GM21576 (cell line): ENCODE results near the gene EVC.

ENCODE experiments used
- ATAC-seq: cut with Tn5 transposase; IDR thresholded peaks from one replicate; pipeline ENCODE4 v1.9.1; 2021; ENCODE audit warnings: mild to moderate bottlenecking, moderate library complexity; ENCODE audit not compliant: unreplicated experiment

Gene EVC

DNA sequence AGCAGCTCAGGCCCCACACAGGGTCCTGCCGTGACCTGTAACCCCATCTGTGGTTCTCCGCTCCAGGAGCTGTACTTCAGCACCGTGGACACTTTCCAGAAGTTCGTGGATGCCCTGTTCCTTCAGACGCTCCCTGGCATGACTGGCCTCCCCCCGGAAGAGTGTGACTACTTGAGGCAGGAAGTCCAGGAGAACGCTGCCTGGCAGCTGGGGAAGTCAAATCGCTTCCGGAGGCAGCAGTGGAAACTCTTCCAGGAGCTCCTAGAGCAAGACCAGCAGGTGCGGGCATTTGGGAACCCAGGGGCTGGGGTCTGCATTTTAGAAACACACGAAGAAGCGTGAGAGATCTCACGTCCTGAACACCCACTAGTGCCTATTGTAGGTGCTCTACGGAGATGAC is 72.5 kb downstream of the EVC start:
- ATAC-seq = no peak

DNA sequence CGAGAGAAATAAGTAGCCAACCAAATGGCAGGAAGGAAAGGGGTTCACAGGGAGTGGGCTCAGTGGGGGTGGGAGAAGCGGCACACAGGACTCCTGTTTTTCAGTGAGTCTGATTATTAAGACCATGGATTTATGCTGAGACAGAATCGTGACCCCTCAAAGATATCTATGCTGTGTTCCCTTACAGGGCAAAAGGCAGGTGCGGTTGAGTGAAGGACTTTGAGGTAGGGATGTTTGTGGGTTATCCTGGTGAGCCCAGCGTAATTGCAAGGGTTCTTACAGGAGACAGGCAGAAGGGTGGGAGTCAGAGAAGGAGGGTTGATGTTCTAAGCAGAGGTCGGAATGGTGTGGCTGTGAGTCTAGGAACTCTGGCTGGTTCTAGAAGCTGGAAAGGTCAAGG is 73.0 kb downstream of the EVC start:
- no peak for ATAC-seq

DNA sequence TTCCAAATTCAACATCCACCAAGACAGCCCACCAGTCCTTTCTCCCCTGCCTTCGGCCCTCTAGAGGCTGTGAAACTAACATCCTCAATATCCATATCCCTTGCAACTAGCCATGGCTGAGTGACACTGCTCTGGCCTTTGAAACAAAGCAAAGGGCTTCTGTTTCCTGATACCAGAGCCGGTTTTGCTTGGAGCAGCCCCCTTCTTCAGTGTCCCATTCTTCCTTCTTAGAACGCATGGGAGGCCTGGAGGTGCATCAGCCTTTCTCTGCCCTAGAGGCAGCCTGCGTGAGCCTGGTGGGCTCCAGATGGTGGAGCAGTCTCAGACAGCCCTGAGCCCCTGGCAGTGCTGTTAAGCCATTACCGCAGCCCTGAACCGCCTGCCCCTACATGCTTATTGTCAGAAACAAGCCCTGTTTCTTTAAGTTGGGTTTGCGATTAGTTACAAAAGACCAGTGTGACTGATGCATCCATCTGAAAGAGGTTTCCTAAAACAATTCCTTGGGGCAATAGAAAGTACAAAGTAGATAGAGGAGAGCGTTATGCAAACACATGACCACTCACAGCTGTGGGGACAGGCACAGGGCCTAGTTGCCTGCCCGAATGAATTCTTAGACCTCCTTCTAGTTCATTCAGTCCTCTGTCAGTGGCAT is 74.1 kb downstream of the EVC start:
- no peak for ATAC-seq

DNA sequence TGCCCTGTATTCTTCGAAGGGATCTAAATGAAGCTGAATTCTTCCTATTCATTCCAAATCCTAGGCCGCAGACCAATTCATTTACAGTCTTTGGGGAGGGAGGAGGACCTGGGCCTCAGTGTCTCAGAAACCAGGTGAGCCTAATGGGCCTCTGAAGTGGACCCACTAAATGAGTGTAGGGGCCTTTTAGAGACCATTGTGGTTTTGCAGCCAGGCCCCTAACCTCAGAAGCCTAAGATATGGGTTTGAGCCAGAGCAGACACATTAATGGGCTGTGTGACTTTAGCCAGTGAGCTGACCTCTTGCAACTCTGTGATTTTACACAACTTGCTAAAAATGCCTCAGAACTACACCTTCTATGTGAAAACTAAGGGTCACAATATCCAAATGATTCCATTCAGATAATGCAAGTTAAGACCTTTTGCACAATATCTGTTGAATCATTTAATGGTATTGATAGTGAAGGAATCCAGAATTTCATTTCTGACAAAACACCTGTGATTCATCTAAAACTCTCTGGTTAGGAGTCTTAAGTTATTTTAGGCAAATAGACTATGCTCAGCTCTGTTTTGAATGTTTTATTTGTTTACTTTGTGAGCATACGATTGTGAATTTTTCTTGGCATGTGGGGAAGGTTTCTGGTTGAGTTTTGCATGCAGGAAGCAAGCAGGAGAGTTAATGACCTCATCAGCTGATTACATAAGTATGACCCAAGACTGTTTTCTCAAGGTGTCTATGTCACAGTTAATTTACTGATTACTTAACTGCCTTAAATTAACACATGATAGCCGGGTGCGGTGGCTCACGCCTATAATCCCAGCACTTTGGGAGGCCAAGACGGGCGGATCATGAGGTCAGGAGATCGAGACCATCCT is 75.0 kb downstream of the EVC start:
- ATAC-seq = no peak

DNA sequence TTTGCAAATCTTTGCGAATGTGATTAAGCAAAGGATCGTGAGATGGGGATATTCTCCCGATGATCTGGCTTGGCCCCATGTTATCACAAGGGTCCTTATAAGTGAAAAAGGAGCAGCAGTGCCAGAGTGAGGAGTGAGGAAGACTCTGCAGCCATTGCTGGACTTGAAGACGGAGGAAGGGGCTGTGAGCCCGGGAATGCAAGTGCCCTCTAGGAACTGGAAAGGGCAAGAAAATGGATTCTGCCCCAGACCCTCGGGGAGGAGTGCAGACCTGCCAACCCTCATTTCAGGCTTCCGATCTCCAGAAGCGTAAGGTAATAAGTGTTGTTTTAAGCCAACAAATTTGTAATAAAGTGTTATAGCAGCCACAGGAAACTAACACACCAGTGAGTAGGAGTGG is 76.3 kb downstream of the EVC start:
- ATAC-seq = no peak

DNA sequence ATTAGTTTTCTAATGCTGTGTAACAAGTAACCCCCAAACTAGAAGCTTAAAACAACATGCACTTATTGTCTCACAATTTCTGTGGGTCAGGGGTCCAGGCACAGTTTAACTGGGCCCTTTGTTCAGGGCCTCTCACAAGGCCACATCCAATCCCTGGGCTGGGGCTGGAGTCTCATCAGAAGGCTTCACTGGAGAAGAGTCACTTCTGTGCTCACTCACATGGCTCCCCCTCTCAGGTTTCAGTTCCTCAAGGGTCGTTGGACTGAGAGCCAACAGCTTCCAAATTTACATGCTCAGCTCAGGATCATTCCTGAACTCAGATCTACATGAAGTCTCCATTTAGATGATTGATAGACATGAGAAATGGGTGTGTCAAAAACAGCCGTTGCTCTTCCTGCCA is 77.1 kb downstream of the EVC start:
- no peak for ATAC-seq

DNA sequence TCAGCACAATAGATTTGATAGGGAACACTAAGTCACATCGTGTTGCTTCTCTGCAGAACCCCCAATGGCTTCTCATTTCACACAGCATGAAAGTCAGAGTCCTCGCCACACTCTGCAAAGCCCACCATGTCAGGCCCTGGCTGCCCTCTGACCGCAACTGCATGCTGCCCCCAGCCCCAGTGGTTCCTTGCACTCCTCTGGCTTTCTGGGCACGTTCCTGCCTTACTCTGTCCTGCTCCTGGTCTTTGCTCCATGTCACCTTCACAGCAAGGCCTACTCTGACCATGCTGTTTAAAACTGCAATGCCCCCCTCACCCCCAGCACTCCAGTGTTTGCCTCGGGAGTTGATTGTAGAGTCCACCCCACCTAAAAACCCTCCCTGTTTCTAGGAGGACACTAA is 78.1 kb downstream of the EVC start:
- ATAC-seq = no peak

DNA sequence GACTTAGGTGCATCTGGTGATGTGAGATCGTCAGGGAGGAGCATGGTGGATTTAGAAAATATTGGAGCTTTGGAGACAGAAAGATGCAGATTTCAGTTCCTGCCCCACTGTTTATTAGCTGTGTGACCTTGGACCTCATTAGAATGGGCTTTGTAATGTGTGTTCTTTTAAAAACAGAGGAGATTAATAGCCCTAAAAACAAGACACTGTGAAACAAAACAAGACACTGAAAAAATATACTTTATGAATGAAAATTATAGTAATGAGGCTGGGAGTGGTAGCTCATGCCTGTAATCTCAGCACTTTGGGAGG is 79.5 kb downstream of the EVC start:
- no peak for ATAC-seq

DNA sequence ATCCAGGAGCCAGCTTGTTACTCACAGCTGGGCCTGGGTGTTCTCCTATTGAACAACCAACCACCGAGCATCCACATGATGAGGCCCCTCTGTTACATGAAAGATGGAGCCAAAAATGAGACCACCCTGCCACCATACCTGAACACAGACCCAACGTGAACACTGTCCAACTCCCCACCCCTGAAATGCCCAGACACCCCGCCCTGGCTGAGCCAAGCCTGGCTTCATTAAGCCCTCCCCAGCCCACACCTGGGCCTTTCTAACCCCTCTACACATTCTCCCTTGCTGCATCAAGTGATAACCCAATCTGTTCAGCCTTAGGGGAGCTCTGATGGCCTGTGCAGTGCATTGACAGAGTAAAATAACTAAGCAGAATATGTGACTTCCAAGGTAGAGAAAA is 80.7 kb downstream of the EVC start:
- no peak for ATAC-seq

DNA sequence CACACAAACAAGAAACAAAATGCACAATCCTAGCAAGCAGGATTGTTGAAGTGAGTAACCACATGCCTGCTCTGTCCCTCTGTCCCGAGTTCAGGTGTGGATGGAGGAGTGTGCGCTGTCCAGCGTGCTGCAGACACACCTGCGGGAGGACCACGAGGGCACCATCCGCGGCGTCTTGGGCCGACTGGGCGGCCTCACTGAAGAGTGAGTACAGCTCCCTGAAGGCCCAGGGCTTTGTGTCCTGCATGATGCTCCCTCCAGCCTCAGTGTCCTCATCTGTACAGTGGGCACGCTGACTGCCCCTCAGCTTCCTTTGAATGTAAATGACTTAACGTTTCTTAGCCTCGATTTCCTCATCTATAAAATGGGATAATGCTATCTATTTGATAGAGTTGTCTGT is 82.5 kb downstream of the EVC start:
- ATAC-seq = no peak

DNA sequence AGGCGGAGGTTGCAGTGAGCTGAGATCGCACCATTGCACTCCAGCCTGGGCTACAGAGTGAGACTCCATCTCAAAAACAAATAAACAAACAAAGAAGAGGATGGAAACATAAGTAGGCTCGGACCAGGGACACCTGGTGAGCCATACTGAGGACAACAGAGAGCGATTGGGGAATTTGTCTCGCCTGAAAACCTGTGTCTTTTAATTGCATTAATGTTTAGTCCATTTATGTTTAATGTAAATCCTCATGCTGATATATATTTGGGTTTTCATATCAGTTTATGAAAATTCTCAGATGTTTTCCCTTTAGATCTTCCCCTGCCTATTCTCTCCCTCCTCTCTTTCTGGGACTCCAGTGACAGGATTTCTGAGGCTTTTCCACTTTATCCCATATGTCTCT is 84.6 kb downstream of the EVC start:
- ATAC-seq = no peak

DNA sequence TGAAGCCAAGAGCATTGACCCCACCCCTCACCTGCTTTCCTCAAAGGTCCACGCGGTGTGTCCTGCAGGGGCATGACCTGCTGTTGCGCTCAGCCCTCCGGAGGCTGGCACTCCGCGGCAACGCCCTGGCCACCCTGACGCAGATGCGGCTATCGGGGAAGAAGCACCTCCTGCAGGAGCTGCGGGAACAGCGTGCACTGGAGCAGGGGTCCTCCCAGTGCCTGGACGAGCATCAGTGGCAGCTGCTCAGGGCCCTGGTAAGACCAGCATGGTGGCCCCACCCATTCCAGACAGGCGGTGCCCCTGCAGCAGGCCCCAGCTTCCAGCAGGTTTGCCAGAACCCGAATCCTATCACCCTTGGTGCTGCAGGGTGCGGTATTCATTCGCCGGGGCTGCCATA is 86.0 kb downstream of the EVC start:
- ATAC-seq = no peak

DNA sequence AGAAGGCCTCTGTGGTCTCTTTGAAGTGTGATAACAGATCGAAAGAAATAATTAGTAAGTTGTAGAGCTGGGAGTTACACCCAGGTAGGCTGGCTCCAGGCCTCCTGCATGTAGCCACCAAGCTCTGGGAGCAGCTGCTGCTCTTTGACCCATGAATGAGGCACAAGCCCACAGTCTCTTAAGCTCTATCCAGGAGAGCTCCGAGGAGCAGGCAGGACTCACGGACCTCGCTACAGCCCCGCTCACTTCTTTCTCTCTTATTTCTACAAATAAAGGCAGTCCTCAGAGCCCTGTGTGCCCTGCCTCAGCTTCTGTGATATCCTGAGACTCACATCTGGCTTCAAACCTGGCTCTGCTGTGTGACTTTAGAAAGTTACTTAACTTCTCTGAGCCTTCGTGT is 86.9 kb downstream of the EVC start:
- no peak for ATAC-seq

DNA sequence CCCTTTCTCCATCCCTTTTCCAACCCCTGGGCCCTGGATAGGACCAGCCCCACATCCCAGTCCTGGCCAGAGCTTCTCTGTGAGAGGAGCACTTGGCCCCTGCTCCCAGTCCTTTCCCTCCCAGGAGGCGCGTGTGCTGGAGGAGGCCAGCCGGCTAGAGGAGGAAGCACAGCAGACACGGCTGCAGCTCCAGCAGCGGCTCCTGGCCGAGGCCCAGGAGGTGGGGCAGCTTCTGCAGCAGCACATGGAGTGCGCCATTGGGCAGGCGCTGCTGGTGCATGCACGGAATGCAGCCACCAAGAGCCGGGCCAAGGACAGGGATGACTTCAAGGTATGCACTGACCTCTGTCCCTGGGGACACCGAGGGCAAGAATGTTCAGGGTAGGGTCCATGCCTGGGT is 87.5 kb downstream of the EVC start:
- no peak for ATAC-seq

DNA sequence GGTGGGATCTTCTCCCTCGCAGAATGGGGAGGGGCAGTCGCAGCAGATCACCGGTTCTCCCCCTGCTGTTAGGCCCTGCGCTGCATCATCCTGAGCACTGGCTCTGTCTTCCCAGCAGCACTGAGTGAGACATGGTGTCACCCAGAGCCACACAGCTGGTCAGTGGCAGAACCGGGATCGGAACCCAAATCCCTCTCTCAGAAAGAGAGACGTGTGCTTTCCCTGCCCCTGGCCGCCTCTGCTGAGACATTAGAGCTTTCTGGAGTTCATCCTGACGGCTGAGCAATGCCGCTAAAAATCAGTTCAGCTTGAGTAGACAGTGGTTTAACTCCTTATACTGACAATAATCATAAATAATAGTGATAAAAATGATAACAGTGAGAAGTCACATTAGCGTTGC is 87.9 kb downstream of the EVC start:
- ATAC-seq = no peak

DNA sequence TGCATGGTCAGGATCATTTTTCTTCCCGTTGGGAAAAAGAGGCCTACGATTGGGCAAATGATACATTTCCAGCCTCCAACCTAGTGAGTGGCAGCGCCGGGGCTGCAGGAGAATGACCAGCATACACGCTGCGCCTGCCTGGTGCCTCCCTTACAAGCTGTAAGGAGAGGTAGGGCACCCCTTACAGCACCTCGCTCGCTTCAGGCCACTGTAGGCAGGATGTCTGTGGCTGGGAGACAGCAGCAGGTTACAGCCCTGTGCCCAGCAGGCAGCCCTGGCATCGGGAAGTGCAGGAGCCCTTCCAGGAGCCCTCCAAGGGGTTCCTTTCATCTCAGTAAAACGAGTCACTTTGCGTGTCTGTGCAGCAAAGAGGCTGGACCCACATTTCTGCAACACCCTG is 88.4 kb downstream of the EVC start:
- no peak for ATAC-seq

DNA sequence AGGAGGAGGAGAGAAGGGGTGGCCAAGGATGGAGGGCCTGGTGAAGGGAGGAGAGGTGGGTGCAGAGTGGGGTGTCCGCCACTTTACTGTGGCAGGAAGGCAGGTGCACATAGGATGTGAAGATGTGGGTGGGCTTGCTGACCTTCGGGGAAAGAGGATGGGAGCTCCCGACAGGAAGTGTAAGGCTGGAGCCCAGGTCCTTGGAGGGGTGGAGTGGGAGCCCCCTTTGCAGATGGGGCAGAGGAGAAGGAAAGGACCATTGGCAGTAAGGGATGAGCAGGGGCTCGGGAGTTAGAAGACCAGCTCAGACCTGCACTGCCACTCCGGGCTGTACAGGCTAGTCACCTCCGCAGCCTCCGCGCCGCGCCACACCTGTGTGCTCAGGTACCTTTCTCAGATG is 89.5 kb downstream of the EVC start:
- ATAC-seq = no peak

DNA sequence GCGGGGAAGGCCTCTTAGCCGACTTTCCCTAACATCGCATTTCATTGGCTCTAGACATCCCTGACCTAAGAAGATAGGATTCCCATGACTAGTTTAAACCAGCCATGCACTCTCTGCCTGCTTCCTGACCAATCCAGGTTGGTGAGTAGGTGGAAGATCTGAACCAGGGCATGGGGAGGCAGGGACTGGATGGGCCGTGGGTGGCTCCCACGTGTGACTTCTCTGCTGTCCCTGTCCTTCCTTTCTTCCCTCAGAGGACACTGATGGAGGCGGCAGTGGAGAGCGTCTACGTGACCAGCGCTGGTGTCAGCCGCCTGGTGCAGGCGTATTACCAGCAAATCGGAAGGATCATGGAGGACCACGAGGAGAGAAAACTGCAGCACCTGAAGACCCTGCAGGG is 90.7 kb downstream of the EVC start:
- no peak for ATAC-seq

DNA sequence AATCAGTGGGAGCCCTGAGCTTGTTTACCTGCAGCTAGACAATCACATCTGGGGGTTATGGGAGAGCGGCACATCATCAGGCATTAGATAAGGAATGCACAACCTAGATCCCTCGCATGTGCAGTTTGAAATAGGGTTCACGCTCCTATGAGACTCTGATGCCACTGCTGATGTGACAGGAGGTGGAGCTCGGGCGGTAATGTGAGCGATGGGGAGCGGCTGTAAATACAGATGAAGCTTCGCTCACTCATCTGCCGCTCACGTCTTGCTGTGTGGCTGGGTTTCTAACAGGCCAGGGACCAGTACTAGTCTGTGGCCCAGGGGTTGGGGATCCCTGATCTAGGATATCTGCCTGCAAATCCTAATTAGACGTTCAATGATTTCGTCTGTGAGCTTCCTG is 91.6 kb downstream of the EVC start:
- ATAC-seq = no peak

DNA sequence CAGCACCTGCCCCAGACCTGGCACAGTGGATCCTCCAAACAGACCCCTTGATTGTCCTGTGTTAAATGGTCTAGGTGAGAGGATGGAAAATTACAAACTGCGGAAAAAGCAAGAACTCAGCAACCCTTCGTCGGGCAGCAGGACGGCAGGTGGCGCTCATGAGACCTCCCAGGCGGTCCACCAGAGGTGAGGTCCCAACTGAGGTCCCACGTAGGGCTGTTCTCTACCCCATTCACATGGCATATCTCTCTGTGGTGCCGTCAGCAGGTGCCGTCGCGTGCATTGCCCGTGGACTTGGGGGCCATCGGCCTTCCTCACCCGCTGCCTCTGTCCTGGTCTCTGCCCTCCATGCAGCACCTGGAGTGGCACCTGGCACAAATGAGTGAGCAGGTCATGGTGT is 93.7 kb downstream of the EVC start:
- ATAC-seq = no peak

DNA sequence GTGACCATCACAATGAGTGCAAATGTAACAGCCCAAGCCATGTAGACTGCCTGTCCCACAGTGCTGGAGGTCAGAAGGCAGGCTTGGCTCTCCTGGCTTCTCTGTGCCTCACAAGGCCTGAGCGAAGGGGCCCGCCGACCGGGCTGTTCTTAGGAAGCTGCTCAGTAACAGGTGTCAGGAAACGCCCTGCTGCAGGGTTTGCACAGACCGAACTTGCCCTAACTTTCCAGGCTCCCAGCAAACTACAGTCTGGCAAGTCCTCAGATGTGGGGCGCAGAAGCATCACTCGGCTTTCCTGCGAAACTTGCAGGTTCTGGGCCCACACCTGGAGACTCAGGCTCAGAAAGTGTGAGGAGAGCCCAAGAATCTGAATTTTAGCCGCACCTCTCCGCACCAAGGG is 94.3 kb downstream of the EVC start:
- no peak for ATAC-seq

DNA sequence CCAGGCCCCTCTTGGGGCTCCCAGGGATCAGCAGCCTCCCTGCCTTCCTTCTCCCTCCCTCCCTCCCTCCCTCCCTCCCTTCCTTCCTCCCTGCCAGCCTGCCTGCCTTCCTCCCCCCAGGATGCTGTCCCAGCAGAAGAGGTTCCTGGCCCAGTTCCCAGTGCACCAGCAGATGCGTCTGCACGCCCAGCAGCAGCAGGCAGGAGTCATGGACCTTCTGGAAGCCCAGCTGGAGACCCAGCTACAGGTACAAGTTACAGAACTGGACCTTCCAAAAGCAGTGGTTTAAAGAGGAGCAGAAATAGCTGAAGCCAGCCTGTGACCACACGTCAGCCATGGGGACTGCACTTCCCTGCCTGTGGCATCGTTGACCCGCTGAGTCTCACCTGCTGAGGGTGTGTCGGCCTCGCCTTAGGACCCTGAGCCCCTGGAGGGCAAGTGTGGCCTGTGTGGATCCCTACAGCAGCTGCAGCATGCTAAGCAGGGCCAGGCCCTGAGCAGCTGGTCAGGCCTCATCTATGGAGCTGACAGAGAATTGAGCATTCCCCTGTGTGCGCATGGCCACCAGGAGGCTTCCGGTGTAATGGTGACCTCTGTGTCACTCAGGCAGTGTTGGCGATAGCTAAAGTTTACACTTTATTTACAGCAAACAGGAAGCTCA is 97.2 kb downstream of the EVC start:
- no peak for ATAC-seq
